Fibroblast of peridontal ligament (primary cell): ENCODE data around the gene MARCKSL1.
"Not testable (repeated sequence)": the region's sequence is repeated elsewhere in the genome, so short reads cannot be mapped to it uniquely, and the experiment has no call there.

Experiments used
- DNase-seq: peaks from one replicate; pipeline ENCODE4 v3.0.0-alpha.2; 2010; ENCODE audit errors: extremely low read depth

Gene MARCKSL1

DNA sequence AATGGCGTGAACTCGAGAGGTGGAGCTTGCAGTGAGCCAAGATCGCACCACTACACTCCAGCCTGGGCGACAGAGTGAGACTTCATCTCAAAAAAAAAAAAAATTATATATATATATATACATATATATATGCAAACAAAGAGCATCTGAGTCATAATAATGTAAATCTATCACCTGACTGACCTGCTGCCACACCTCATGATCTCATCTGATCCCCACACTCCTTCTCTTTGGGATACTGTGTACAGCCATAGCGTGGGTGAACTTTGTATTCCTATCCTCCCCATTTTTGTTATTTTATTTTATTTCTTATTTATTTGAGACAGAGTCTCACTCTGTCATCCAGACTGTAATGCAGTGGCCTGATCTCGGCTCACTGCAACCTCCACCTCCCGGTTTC lies 46.8 kb downstream of the MARCKSL1 start:
- no peak for DNase-seq

DNA sequence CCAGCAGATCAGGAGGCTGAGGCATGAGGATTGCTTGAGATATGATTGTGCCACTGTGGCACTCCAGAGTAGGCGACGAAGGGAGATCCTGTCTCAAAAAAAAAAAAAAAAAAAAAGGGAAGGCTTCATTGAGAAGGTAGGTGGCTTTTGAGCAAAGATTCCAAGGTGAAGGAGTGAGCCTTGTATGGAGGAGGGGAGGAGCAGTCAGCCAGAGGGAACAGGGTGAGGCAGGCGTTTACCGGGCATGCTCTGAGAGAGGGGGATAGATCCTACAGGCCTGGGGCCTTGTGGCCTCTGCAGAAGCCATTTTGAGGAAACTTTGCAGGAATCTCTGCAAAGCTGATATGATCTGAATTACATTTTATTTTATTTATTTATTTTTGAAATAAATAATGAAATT lies 49.3 kb downstream of the MARCKSL1 start:
- no peak for DNase-seq

DNA sequence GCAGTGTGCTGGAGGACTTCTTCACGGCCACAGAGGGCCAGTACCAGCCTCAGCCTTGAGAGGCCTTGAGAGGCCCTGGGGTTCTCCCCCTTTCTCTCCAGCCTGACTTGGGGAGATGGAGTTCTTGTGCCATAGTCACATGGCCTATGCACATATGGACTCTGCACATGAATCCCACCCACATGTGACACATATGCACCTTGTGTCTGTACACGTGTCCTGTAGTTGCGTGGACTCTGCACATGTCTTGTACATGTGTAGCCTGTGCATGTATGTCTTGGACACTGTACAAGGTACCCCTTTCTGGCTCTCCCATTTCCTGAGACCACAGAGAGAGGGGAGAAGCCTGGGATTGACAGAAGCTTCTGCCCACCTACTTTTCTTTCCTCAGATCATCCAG lies 50.4 kb downstream of the MARCKSL1 start:
- no peak for DNase-seq

DNA sequence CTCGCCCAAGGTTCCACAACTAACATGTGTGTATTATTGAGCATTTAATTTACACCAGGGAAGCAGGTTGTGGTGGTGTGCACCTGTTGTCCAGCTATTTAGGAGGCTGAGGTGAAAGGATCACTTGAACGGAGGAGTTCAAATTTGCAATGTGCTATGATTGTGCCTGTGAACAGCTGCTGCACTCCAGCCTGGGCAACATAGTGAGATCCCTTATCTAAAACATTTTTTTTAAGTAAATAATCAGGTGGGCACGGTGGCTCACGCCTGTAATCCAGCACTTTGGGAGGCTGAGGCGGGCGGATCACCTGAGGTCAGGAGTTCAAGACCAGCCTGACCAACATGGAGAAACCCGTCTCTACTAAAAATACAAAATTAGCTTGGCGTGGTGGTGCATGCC lies 51.3 kb downstream of the MARCKSL1 start:
- DNase-seq = not testable (repeated sequence)
